ENCODE measurements around the gene GABBR2. TPM values are rescaled to one million over a fixed set of nuclear protein-coding genes. Genes with fewer than 3 reads are reported as not detected.

GABBR2 gene
- total and polyA plus RNA-seq, 9 of the 15 experiments (the other 6 are each of a cell fraction or from before 2014, with no cell fraction given), result 0.15 to 1.9 (median 0.32) TPM

DNA sequence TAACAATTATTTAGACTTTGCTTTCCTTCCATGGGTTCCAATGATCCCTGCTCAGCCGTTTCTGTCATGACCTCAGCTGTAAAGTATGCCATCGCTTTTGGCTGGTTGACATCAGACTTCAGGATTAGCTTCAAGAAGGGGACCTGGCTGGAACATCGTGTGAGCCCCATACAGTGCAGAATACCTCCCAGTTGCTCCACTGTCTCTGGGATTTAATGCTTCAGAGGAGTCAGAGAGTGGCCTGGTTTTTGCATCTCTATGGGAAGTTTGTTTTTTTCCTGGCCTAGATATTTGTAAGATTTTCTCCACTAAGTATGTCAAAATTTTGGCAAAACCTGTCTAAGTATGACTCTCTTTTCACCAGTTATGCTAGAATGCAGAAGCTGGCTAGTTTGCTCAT is 216.9 kb downstream of the GABBR2 start:
- H3K9me3 ChIP-seq (replicated peaks; ENCODE audit: control insufficient read depth, insufficient read depth, low read depth, low read length), result no peaks in the 10 kb centered on the region
- DNase-seq (ENCODE audit: extremely low read depth in 1 of 4, low spot score in 3 of 4) (no peak), ATAC-seq (no peak), FAIRE-seq (no peak)
- no peaks in the 10 kb centered on the region for H3K9me1 ChIP-seq (ENCODE audit: control insufficient read depth, insufficient read depth, low read length)
- H3K4me2 ChIP-seq (ENCODE audit: insufficient read depth, low read length), result no peak overlapping the region
- TF ChIP-seq, protein P1, sequence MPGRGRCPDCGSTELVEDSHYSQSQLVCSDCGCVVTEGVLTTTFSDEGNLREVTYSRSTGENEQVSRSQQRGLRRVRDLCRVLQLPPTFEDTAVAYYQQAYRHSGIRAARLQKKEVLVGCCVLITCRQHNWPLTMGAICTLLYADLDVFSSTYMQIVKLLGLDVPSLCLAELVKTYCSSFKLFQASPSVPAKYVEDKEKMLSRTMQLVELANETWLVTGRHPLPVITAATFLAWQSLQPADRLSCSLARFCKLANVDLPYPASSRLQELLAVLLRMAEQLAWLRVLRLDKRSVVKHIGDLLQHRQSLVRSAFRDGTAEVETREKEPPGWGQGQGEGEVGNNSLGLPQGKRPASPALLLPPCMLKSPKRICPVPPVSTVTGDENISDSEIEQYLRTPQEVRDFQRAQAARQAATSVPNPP (IDR thresholded peaks at IDR 0.05; ENCODE audit: borderline replicate concordance, insufficient read depth, insufficient read length), result no peak
- WGBS (ENCODE audit: insufficient coverage, low coverage, missing lambda C conversion rate), result 28% methylated on average over 3 of the region's 3 CpGs
- H3K4me3 ChIP-seq, result no peak overlapping the region
- no peaks in the 10 kb centered on the region for H4K20me1 ChIP-seq (replicated peaks; ENCODE audit: control insufficient read depth, insufficient read depth, low read length)
- intact Hi-C loops (cut with micrococcal nuclease), result no loop called here
- no peaks in the 10 kb centered on the region for H3K79me2 ChIP-seq (ENCODE audit: control insufficient read depth, insufficient read depth, low read length)
- in situ Hi-C loops (cut with MboI), result no loop called here
- H2AFZ ChIP-seq (ENCODE audit: low read depth, low read length), result no peak overlapping the region
- no TSS peak for BruUV-seq (replicated peaks)
- ChIA-PET CTCF (ENCODE audit: low intra/inter-chr PET ratio) (no interaction called here), POLR2A (interaction anchor here (0.8 kb wide), 1 partner anchor 11 kb away, joined by 3 read pairs; no protein-coding TSS in a partner anchor)
- no peaks in the 10 kb centered on the region for H3K27me3 ChIP-seq (ENCODE audit: control insufficient read depth in 2 of 2, insufficient read depth in 2 of 2, low read length in 2 of 2)
- 0 out of 5 replicates have a peak, but pooled peaks cover 0 to 3% of the 10 kb centered on the region in 2 experiments for H3K4me1 ChIP-seq (replicated peaks in 1 of 2; ENCODE audit: control insufficient read depth in 2 of 2, insufficient read depth in 2 of 2, low read length in 2 of 2)
- H3K9ac ChIP-seq (ENCODE audit: insufficient read depth in 1 of 2, low read depth in 2 of 2, low read length in 2 of 2), result no peak overlapping the region
- no peaks in the 10 kb centered on the region for H3K36me3 ChIP-seq (ENCODE audit: control insufficient read depth, insufficient read depth, low read length)
- no peak overlapping the region for H3K27ac ChIP-seq (ENCODE audit: extremely low read depth, low read depth, low read length)

DNA sequence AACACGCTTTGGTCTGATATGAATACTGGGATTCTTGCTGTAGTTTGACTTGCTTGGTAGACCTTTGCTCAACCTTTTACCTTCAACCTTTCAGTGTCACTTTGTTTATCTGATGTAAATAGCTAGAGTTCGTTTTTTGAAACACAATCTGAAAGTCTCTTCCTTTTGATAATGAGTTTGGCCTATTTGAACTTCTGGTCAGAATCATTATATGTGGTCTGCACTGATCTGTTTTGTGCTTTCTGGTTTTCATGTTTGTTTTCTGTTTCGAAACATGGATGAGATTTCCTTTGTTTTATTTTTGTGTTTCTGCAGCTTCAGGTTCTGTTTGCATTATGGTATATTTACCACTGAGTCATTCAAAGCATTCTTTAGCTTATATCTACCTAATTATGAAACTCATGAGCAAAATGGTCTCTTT is 217.5 kb downstream of the GABBR2 start:
- Histone ChIP-seq H4K20me1 (replicated peaks; ENCODE audit: control insufficient read depth, insufficient read depth, low read length) (no peaks in the 10 kb centered on the region), H3K4me3 (no peak overlapping the region), H3K9me3 (replicated peaks; ENCODE audit: control insufficient read depth, insufficient read depth, low read depth, low read length) (no peaks in the 10 kb centered on the region), H3K36me3 (ENCODE audit: control insufficient read depth, insufficient read depth, low read length) (no peaks in the 10 kb centered on the region), H3K27ac (ENCODE audit: extremely low read depth, low read depth, low read length) (no peak overlapping the region), H3K4me1 (replicated peaks in 1 of 2; ENCODE audit: control insufficient read depth in 2 of 2, insufficient read depth in 2 of 2, low read length in 2 of 2) (0 out of 5 replicates have a peak, but pooled peaks cover 0 to 3% of the 10 kb centered on the region in 2 experiments), H3K79me2 (ENCODE audit: control insufficient read depth, insufficient read depth, low read length) (no peaks in the 10 kb centered on the region), H3K27me3 (ENCODE audit: control insufficient read depth in 2 of 2, insufficient read depth in 2 of 2, low read length in 2 of 2) (no peaks in the 10 kb centered on the region), H3K9ac (ENCODE audit: insufficient read depth in 1 of 2, low read depth in 2 of 2, low read length in 2 of 2) (no peak overlapping the region), H3K9me1 (ENCODE audit: control insufficient read depth, insufficient read depth, low read length) (no peaks in the 10 kb centered on the region), H2AFZ (ENCODE audit: low read depth, low read length) (no peak overlapping the region), H3K4me2 (ENCODE audit: insufficient read depth, low read length) (no peak overlapping the region)
- FAIRE-seq (no peak), DNase-seq (ENCODE audit: extremely low read depth in 1 of 4, low spot score in 3 of 4) (no peak), ATAC-seq (no peak)
- WGBS (ENCODE audit: insufficient coverage, low coverage, missing lambda C conversion rate), result 28% methylated on average over 3 of the region's 3 CpGs
- in situ Hi-C loops (cut with MboI) (no loop called here), intact Hi-C loops (cut with micrococcal nuclease) (no loop called here)
- BruUV-seq (replicated peaks), result no TSS peak
- CTCF ChIA-PET (ENCODE audit: low intra/inter-chr PET ratio), result no interaction called here
- POLR2A ChIA-PET, result no interaction called here
- TF ChIP-seq, protein P2, sequence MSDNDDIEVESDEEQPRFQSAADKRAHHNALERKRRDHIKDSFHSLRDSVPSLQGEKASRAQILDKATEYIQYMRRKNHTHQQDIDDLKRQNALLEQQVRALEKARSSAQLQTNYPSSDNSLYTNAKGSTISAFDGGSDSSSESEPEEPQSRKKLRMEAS (CRISPR knock-in tag; IDR thresholded peaks at IDR 0.05), result no peak
- TF ChIP-seq FOXJ3 (CRISPR knock-in tag; IDR thresholded peaks at IDR 0.05), result no peak
- TF ChIP-seq ZNF57 (CRISPR knock-in tag; IDR thresholded peaks at IDR 0.05), result no peak
- TF ChIP-seq KDM1A (IDR thresholded peaks at IDR 0.05), result peak in 1 of 2 experiments; percentile 33; a peak in 1 of 4 replicates
- TF ChIP-seq NR2C1 (IDR thresholded peaks at IDR 0.05), result peak; percentile 73
- TF ChIP-seq NR2C1 (tag; IDR thresholded peaks at IDR 0.05), result peak; percentile 74
- TF ChIP-seq NFXL1 (CRISPR knock-in tag; IDR thresholded peaks at IDR 0.05), result no peak
- TF ChIP-seq, protein P3, sequence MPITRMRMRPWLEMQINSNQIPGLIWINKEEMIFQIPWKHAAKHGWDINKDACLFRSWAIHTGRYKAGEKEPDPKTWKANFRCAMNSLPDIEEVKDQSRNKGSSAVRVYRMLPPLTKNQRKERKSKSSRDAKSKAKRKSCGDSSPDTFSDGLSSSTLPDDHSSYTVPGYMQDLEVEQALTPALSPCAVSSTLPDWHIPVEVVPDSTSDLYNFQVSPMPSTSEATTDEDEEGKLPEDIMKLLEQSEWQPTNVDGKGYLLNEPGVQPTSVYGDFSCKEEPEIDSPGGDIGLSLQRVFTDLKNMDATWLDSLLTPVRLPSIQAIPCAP (CRISPR knock-in tag; IDR thresholded peaks at IDR 0.05; ENCODE audit: borderline replicate concordance), result no peak
- no peak for TF ChIP-seq NR2C2 (CRISPR knock-in tag; IDR thresholded peaks at IDR 0.05)
- peak; percentile 69 for TF ChIP-seq NR2C2 (tag; IDR thresholded peaks at IDR 0.05)

All from K562 (cell line).